IMR-90 (cell line): ENCODE data around the gene KIF15. TPM values are rescaled to one million over a fixed set of nuclear protein-coding genes. Genes with fewer than 3 reads are reported as not detected.
A peak's percentile ranks its signal among the peaks of the same experiment; 100 is the strongest.

Experiments used
- ATAC-seq: fragments of 200-7000 bp; cut with Tn5 transposase; 2 replicates; pipeline ENCODE4 v1.9.1; 2020; ENCODE audit warnings: low read depth, mild to moderate bottlenecking, moderate library complexity
- BruUV-seq: library from RNA; stranded (reverse); fragments of 400-500 nt; replicated peaks from 2 replicates; lab custom pipeline; 2021; lab: Mats Ljungman, UMichigan
- CTCF ChIA-PET: fragments of 300-600 bp; formaldehyde crosslinking; extraction: SDS; loops from one replicate; lab custom pipeline; 2021; ENCODE audit warnings: antibody characterized with exemption; lab: Yijun Ruan, JAX
- POLR2A ChIA-PET: fragments of 300-600 bp; sonication (Branson Sonifier 250); formaldehyde crosslinking; loops from one replicate; lab custom pipeline; 2022; ENCODE audit warnings: antibody characterized with exemption; ENCODE audit not compliant: unreplicated experiment; lab: Charles Lee
- DNase-seq: peaks from one replicate; pipeline ENCODE4 v3.0.0; 2013
- H2AFZ ChIP-seq: replicated peaks from 2 replicates; pipeline ENCODE3; 2013; ENCODE audit warnings: low read length, mild to moderate bottlenecking; ENCODE audit not compliant: poor library complexity
- H2AK5ac ChIP-seq: 2 replicates; pipeline ENCODE4 v1.6.1; 2013; ENCODE audit warnings: low read depth, low read length, inconsistent platforms
- H2AK9ac ChIP-seq: replicated peaks from 2 replicates; pipeline ENCODE3; 2013; ENCODE audit warnings: mild to moderate bottlenecking, low read depth, low read length, moderate library complexity; ENCODE audit not compliant: poor library complexity
- H2BK120ac ChIP-seq: 2 replicates; pipeline ENCODE4 v1.6.1; 2013; ENCODE audit warnings: low read depth, low read length, inconsistent platforms
- H2BK15ac ChIP-seq: 3 replicates; pipeline ENCODE4 v1.6.1; 2013; ENCODE audit warnings: low read depth, low read length, inconsistent platforms
- H2BK20ac ChIP-seq: 2 replicates; pipeline ENCODE4 v1.6.1; 2013; ENCODE audit warnings: low read depth, mild to moderate bottlenecking, inconsistent platforms, low read length, moderate library complexity
- H2BK5ac ChIP-seq: 2 replicates; pipeline ENCODE4 v1.6.1; 2013; ENCODE audit warnings: mild to moderate bottlenecking, low read depth, low read length, inconsistent platforms; ENCODE audit not compliant: poor library complexity, severe bottlenecking
- H3K14ac ChIP-seq: replicated peaks from 2 replicates; pipeline ENCODE4 v1.6.1; 2013; ENCODE audit warnings: low read depth, low read length, inconsistent platforms
- H3K18ac ChIP-seq: 2 replicates; pipeline ENCODE4 v1.6.1; 2013; ENCODE audit warnings: low read depth, low read length, control low read depth
- H3K23ac ChIP-seq: 2 replicates; pipeline ENCODE4 v1.6.1; 2013; ENCODE audit warnings: low read depth, low read length, inconsistent platforms
- H3K27ac ChIP-seq: 2 replicates; pipeline ENCODE4 v1.5.1; 2013; ENCODE audit warnings: mild to moderate bottlenecking, control low read depth, low read length; ENCODE audit not compliant: insufficient read depth
- H3K27me3 ChIP-seq: 2 replicates; pipeline ENCODE4 v1.6.1; 2013; ENCODE audit warnings: low read length; ENCODE audit not compliant: control insufficient read depth, insufficient read depth
- H3K36me3 ChIP-seq: 2 replicates; pipeline ENCODE4 v1.6.1; 2013; ENCODE audit warnings: low read length, mixed read lengths; ENCODE audit not compliant: control insufficient read depth, insufficient read depth
- H3K4ac ChIP-seq: 2 replicates; pipeline ENCODE4 v1.6.1; 2013; ENCODE audit warnings: low read depth, low read length, inconsistent platforms
- H3K4me1 ChIP-seq: 2 replicates; pipeline ENCODE4 v1.6.1; 2013; ENCODE audit warnings: low read length, mixed read lengths; ENCODE audit not compliant: control insufficient read depth, insufficient read depth
- H3K4me2 ChIP-seq: 2 replicates; pipeline ENCODE4 v1.6.1; 2013; ENCODE audit warnings: low read depth, mild to moderate bottlenecking, control low read depth, low read length, moderate library complexity
- H3K4me3 ChIP-seq: 2 replicates; pipeline ENCODE4 v1.5.1; 2013; ENCODE audit warnings: low read depth, mild to moderate bottlenecking, control low read depth, low read length, moderate library complexity; ENCODE audit not compliant: insufficient read depth
- H3K56ac ChIP-seq: 2 replicates; pipeline ENCODE4 v1.6.1; 2013; ENCODE audit warnings: low read length, inconsistent platforms; ENCODE audit not compliant: insufficient read depth; ENCODE audit errors: extremely low read depth
- H3K79me1 ChIP-seq, 2 experiments: 2 replicates each; pipeline ENCODE4 v1.6.1; 2013; ENCODE audit warnings: low read length in 2 of 2, inconsistent platforms in 1 of 2, low read depth in 1 of 2
- H3K9ac ChIP-seq: 2 replicates; pipeline ENCODE4 v1.6.1; 2013; ENCODE audit warnings: low read depth, low read length, control low read depth
- H3K9me1 ChIP-seq: 2 replicates; pipeline ENCODE4 v1.6.1; 2013; ENCODE audit warnings: low read length, inconsistent platforms; ENCODE audit not compliant: insufficient read depth
- H3K9me3 ChIP-seq: 2 replicates; pipeline ENCODE4 v1.6.1; 2013; ENCODE audit warnings: low read length; ENCODE audit not compliant: control insufficient read depth, insufficient read depth
- H4K20me1 ChIP-seq: 2 replicates; pipeline ENCODE4 v1.6.1; 2013; ENCODE audit warnings: low read length, inconsistent platforms; ENCODE audit not compliant: insufficient read depth
- H4K5ac ChIP-seq: 2 replicates; pipeline ENCODE4 v1.6.1; 2013; ENCODE audit warnings: mild to moderate bottlenecking, low read depth, low read length, control low read depth
- H4K8ac ChIP-seq, 2 experiments: 2 replicates each; pipeline ENCODE4 v1.6.1; 2013; ENCODE audit warnings: low read depth in 2 of 2, low read length in 2 of 2, control low read depth in 1 of 2, inconsistent platforms in 1 of 2
- H4K91ac ChIP-seq: 2 replicates; pipeline ENCODE4 v1.6.1; 2013; ENCODE audit warnings: low read depth, low read length, inconsistent platforms; ENCODE audit not compliant: insufficient read depth
- FOS ChIP-seq: fragments of 150-350 bp; IDR thresholded peaks from 2 replicates; pipeline ENCODE4 v1.6.1; 2016; ENCODE audit warnings: low read depth, low read length
- RCOR1 ChIP-seq: IDR thresholded peaks from 2 replicates; pipeline ENCODE4 v1.6.1; 2012; ENCODE audit warnings: mild to moderate bottlenecking, low read length, improper control_type of control experiment; ENCODE audit not compliant: insufficient replicate concordance
- RFX5 ChIP-seq: IDR thresholded peaks from 2 replicates; pipeline ENCODE4 v1.8.0; 2012; ENCODE audit warnings: low read depth, mild to moderate bottlenecking, low read length, moderate library complexity
- WGBS, 2 experiments: methylation state at CpG; one replicate each; pipeline versions ENCODE4 v1.1.5 to v1.1.7; 2013; ENCODE audit warnings: missing lambda C conversion rate in 2 of 2; ENCODE audit not compliant: insufficient read length in 1 of 2; ENCODE audit errors: extremely low coverage in 2 of 2; 5-methylcytosine and 5-hydroxymethylcytosine counted together
- dilution Hi-C: fragments of 300-500 bp; cut with HindIII; formaldehyde crosslinking; loops from one replicate; pipeline ENCODE4 v1.14.3; 2018; ENCODE audit warnings: low sequenced_read_pairs; ENCODE audit not compliant: unreplicated experiment
- in situ Hi-C: fragments of 300-500 bp; cut with MboI; formaldehyde crosslinking; loops from 3 replicates; pipeline ENCODE4 v1.14.3; 2019; ENCODE audit warnings: low sequenced_read_pairs, inconsistent platforms, mixed read lengths
- intact Hi-C: fragments of 100-400 bp; cut with micrococcal nuclease; formaldehyde crosslinking; loops from 2 replicates; pipeline ENCODE4 v1.10.0; 2022
- polyA plus RNA-seq, 3 experiments: library from polyadenylated mRNA; depleted of rRNA; stranded (reverse); fragments of >200 nt; gene quantifications; 2 replicates each; pipeline ENCODE4 v1.2.3, GENCODE V29; 2012; ENCODE audit warnings: low replicate concordance in 1 of 3
- total RNA-seq: library from RNA; depleted of rRNA; stranded (reverse); fragments of >200 nt; gene quantifications from 2 replicates; pipeline ENCODE4 v1.2.3, GENCODE V29; 2012
- TF ChIP-seq, protein P1 (sequence below): conservative IDR thresholded peaks from 2 replicates; pipeline ENCODE4 v1.5.1; 2012; ENCODE audit warnings: mild to moderate bottlenecking, low read depth, low read length, improper control_type of control experiment

Gene KIF15
- total and polyA plus RNA-seq, 2 of the 4 experiments (the other 2 are of a cell fraction), result 3.7 to 8.4 TPM

DNA sequence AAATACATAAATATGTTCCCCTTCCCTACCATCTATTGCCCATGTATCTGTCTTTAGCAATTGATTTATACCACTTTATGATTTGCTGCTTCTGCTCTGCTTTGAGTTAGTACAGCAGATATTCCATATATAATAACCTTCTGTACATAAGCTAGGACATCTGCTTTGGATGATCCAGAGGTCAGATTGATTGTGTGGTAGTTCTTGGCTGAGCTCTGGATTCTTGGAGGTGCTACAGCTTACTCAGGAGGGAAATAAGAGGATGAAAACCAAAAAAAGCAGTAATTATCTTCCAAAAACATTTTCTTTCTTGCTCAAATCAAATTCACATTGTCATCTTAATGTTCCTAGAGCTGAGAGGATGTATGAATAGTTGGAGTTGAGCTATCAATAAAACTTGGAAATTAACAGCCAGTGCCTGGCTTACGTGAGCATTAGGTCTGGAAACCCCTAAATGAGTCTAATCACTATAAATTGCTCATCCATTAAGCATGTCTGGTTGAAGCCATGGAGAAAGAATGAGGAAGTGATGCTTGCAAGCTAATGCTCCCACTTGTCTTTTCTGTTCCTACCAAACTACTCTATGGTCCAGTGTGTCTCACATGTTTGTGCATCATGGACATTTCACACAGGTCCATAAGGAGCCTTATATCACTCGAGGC is 63.8 kb downstream of the KIF15 start:
- no peak overlapping the region; the same call in 1 of the 2 replicates for H3K23ac ChIP-seq
- POLR2A ChIA-PET, result no interaction called here
- no peak overlapping the region for H2AK9ac ChIP-seq
- peak overlapping the region; percentile 10 to 87 for H4K8ac ChIP-seq
- peak overlapping the region; percentile 59; the same call in 1 of the 2 replicates for H2BK20ac ChIP-seq
- intact Hi-C loops (no loop called here), in situ Hi-C loops (no loop called here), dilution Hi-C loops (no loop called here)
- peaks cover 2% of the 10 kb centered on the region for H3K4me1 ChIP-seq
- 0 out of 2 replicates have a peak, but pooled peaks cover 2% of the 10 kb centered on the region for H3K9me1 ChIP-seq
- H2AFZ ChIP-seq, result peak overlapping the region; percentile 66
- H3K4ac ChIP-seq, result peak overlapping the region; percentile 54; the same call in 1 of the 2 replicates
- peak; percentile 94 for ATAC-seq
- peak overlapping the region; percentile 93; the same call in 1 of the 2 replicates for H3K18ac ChIP-seq
- peak overlapping the region; percentile 49; the same call in 1 of the 2 replicates for H2BK120ac ChIP-seq
- no peak overlapping the region for H3K56ac ChIP-seq
- H2BK5ac ChIP-seq, result peak overlapping the region; percentile 82
- CTCF ChIA-PET, result interaction anchor here (0.8 kb wide), 1 partner anchor 20 kb away, joined by 3 read pairs; no protein-coding TSS in a partner anchor
- peak overlapping the region; percentile 92; the same call in 1 of the 2 replicates for H4K5ac ChIP-seq
- no peak overlapping the region; the same call in 2 of the 3 replicates for H2BK15ac ChIP-seq
- no peak overlapping the region for H3K4me3 ChIP-seq
- H3K4me2 ChIP-seq, result peak overlapping the region; percentile 41; the same call in 1 of the 2 replicates
- no TSS peak for BruUV-seq
- no peaks in the 10 kb centered on the region for H3K9me3 ChIP-seq
- H3K27ac ChIP-seq, result no peak overlapping the region
- peak overlapping the region; percentile 44; the same call in 1 of the 2 replicates for H4K91ac ChIP-seq
- no peaks in the 10 kb centered on the region for H3K27me3 ChIP-seq
- DNase-seq, result peak; percentile 85
- H2AK5ac ChIP-seq, result no peak overlapping the region
- H3K9ac ChIP-seq, result no peak overlapping the region
- H4K20me1 ChIP-seq, result no peaks in the 10 kb centered on the region
- H3K14ac ChIP-seq, result peak overlapping the region; percentile 86
- peaks cover 6 to 7% of the 10 kb centered on the region in 2 experiments; a peak in 2 of 4 replicates for H3K79me1 ChIP-seq
- 0 out of 2 replicates have a peak, but pooled peaks cover under 1% of the 10 kb centered on the region for H3K36me3 ChIP-seq
- no CpG with 5 or more reads among the region's 2 CpGs for whole genome bisulfite sequencing, 2 experiments
- TF ChIP-seq RFX5 (no peak), RCOR1 (no peak), FOS (peak; percentile 27; the same call in 1 of the 2 replicates)
- TF ChIP-seq, protein P1, sequence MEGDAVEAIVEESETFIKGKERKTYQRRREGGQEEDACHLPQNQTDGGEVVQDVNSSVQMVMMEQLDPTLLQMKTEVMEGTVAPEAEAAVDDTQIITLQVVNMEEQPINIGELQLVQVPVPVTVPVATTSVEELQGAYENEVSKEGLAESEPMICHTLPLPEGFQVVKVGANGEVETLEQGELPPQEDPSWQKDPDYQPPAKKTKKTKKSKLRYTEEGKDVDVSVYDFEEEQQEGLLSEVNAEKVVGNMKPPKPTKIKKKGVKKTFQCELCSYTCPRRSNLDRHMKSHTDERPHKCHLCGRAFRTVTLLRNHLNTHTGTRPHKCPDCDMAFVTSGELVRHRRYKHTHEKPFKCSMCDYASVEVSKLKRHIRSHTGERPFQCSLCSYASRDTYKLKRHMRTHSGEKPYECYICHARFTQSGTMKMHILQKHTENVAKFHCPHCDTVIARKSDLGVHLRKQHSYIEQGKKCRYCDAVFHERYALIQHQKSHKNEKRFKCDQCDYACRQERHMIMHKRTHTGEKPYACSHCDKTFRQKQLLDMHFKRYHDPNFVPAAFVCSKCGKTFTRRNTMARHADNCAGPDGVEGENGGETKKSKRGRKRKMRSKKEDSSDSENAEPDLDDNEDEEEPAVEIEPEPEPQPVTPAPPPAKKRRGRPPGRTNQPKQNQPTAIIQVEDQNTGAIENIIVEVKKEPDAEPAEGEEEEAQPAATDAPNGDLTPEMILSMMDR, result no peak
